SK-N-SH (cell line): ENCODE results near the gene PEX26. TPM values are rescaled to one million over a fixed set of nuclear protein-coding genes. Genes with fewer than 3 reads are reported as not detected.

Experiments used
- CTCF ChIA-PET: fragments of 300-600, 350-600 bp; formaldehyde crosslinking; extraction: SDS; loops from one replicate; lab custom pipeline; 2021; lab: Yijun Ruan, JAX
- POLR2A ChIA-PET: fragments of 350-600 bp; sonication (Branson Sonifier 250); formaldehyde crosslinking; extraction: SDS; loops from one replicate; lab custom pipeline; 2020; ENCODE audit warnings: antibody characterized with exemption, inconsistent platforms; lab: Yijun Ruan, JAX
- DNase-seq: peaks from one replicate; pipeline ENCODE4 v3.0.0; 2012
- H2AFZ ChIP-seq: fragments of 200-600 bp; sonication (generic); 2 replicates; pipeline ENCODE4 v1.8.1; 2016; ENCODE audit warnings: antibody characterized with exemption, mild to moderate bottlenecking, low read depth
- H3F3A ChIP-seq: fragments of 200-600 bp; sonication (generic); replicated peaks from 2 replicates; pipeline ENCODE3; 2016; ENCODE audit warnings: antibody characterized with exemption, mild to moderate bottlenecking; ENCODE audit not compliant: insufficient read depth
- H3K27ac ChIP-seq, 2 experiments: fragments of 200-500 bp in 1 of 2; fragments of 200-600 bp in 1 of 2; sonication (Bioruptor generic) in 1 of 2; sonication (generic), shearing (Covaris generic) in 1 of 2; 2 replicates each; pipeline versions ENCODE4 v1.5.1 to v1.6.1; 2014 to 2016; ENCODE audit warnings: low read depth in 2 of 2, inconsistent platforms in 1 of 2, low read length in 1 of 2, mild to moderate bottlenecking in 1 of 2, mixed read lengths in 1 of 2
- H3K27me3 ChIP-seq: fragments of 200-600 bp; sonication (generic), shearing (Covaris generic); 2 replicates; pipeline ENCODE4 v1.6.1; 2016; ENCODE audit warnings: mixed run types; ENCODE audit not compliant: insufficient read depth
- H3K36me3 ChIP-seq, 2 experiments: fragments of 200-500 bp in 1 of 2; fragments of 200-600 bp in 1 of 2; sonication (Bioruptor generic) in 1 of 2; sonication (generic) in 1 of 2; replicated peaks in 1 of 2; 2 replicates each; pipeline versions ENCODE3 to v1.5.1; 2014 to 2016; ENCODE audit warnings: low read length in 1 of 2, mild to moderate bottlenecking in 1 of 2; ENCODE audit not compliant: insufficient read depth in 2 of 2, control insufficient read depth in 1 of 2
- H3K4me1 ChIP-seq, 2 experiments: fragments of 200-500 bp in 1 of 2; fragments of 200-600 bp in 1 of 2; sonication (Bioruptor generic) in 1 of 2; sonication (generic), shearing (Covaris generic) in 1 of 2; 2 replicates each; pipeline versions ENCODE4 v1.5.1 to v1.6.1; 2014 to 2016; ENCODE audit warnings: low read depth in 1 of 2, low read length in 1 of 2, mixed run types in 1 of 2; ENCODE audit not compliant: insufficient read depth in 2 of 2, control insufficient read depth in 1 of 2
- H3K4me2 ChIP-seq: fragments of 200-600 bp; sonication (generic), shearing (Covaris generic); 2 replicates; pipeline ENCODE4 v1.6.1; 2017; ENCODE audit warnings: mixed run types
- H3K4me3 ChIP-seq, 2 experiments: fragments of 200-500 bp in 1 of 2; fragments of 200-600 bp in 1 of 2; sonication (Bioruptor generic) in 1 of 2; sonication (generic), shearing (Covaris generic) in 1 of 2; 2 replicates each; pipeline versions ENCODE4 v1.5.1 to v1.8.1; 2014 to 2016; ENCODE audit warnings: low read depth in 2 of 2, inconsistent platforms in 1 of 2, low read length in 1 of 2, mild to moderate bottlenecking in 1 of 2, mixed read lengths in 1 of 2, moderate library complexity in 1 of 2
- H3K79me2 ChIP-seq: fragments of 200-600 bp; sonication (generic); 2 replicates; pipeline ENCODE4 v1.8.1; 2017; ENCODE audit warnings: mild to moderate bottlenecking; ENCODE audit not compliant: insufficient read depth
- H3K9ac ChIP-seq: fragments of 200-600 bp; sonication (generic); 2 replicates; pipeline ENCODE4 v1.6.1; 2017; ENCODE audit warnings: mixed run types
- H3K9me2 ChIP-seq: fragments of 200-600 bp; sonication (generic); 2 replicates; pipeline ENCODE4 v1.6.1; 2017; ENCODE audit warnings: mixed run types
- H3K9me3 ChIP-seq: fragments of 200-600 bp; sonication (generic); 2 replicates; pipeline ENCODE4 v1.6.1; 2017; ENCODE audit warnings: mixed run types, mild to moderate bottlenecking, moderate library complexity
- H4K20me1 ChIP-seq: fragments of 200-600 bp; sonication (generic); 2 replicates; pipeline ENCODE4 v1.6.1; 2017; ENCODE audit warnings: mild to moderate bottlenecking, mixed run types; ENCODE audit not compliant: insufficient read depth
- CTCF ChIP-seq: fragments of 200-600 bp; sonication (generic); IDR thresholded peaks from 2 replicates; pipeline ENCODE4 v1.6.1; 2017; ENCODE audit warnings: antibody characterized with exemption, mild to moderate bottlenecking, moderate library complexity
- EZH2phosphoT487 ChIP-seq: fragments of 200-600 bp; sonication (generic); IDR thresholded peaks from 2 replicates; pipeline ENCODE4 v1.6.1; 2017; ENCODE audit warnings: low read depth, mixed run types, mild to moderate bottlenecking, antibody characterized with exemption, moderate library complexity, borderline replicate concordance
- FOSL2 ChIP-seq: IDR thresholded peaks from 2 replicates; pipeline ENCODE4 v1.4.0; 2012; ENCODE audit warnings: low read depth, mild to moderate bottlenecking, moderate library complexity, borderline replicate concordance
- FOXJ3 ChIP-seq: sonication (generic); formaldehyde crosslinking; IDR thresholded peaks from 2 replicates; pipeline ENCODE4 v1.5.1; 2020; ENCODE audit warnings: mild to moderate bottlenecking, missing genetic modification reagents
- FOXM1 ChIP-seq: IDR thresholded peaks from 2 replicates; pipeline ENCODE4 v1.4.0; 2012; ENCODE audit warnings: low read depth, mild to moderate bottlenecking
- GATA2 ChIP-seq: sonication (generic); formaldehyde crosslinking; IDR thresholded peaks from 2 replicates; pipeline ENCODE4 v1.5.0; 2020; ENCODE audit warnings: mild to moderate bottlenecking, missing genetic modification reagents
- IRF3 ChIP-seq: fragments of 150-350 bp; IDR thresholded peaks from 2 replicates; pipeline ENCODE4 v1.6.1; 2016; ENCODE audit warnings: mild to moderate bottlenecking, low read depth, low read length
- MEF2A ChIP-seq: IDR thresholded peaks from 2 replicates; pipeline ENCODE4 v1.4.0; 2012; ENCODE audit warnings: low read depth, borderline replicate concordance
- MXI1 ChIP-seq: IDR thresholded peaks from 2 replicates; pipeline ENCODE4 v1.6.1; 2012; ENCODE audit warnings: mild to moderate bottlenecking, low read depth, low read length, improper control_type of control experiment
- NFIC ChIP-seq: IDR thresholded peaks from 2 replicates; pipeline ENCODE4 v1.4.0; 2012; ENCODE audit warnings: borderline replicate concordance
- POLR2AphosphoS5 ChIP-seq: IDR thresholded peaks from 2 replicates; pipeline ENCODE4 v1.6.1; 2012; ENCODE audit warnings: low read depth, low read length
- RAD21 ChIP-seq: IDR thresholded peaks from 2 replicates; pipeline ENCODE4 v1.6.1; 2012; ENCODE audit warnings: mild to moderate bottlenecking, low read length
- RFX5 ChIP-seq: IDR thresholded peaks from 2 replicates; pipeline ENCODE4 v1.6.1; 2012; ENCODE audit warnings: mild to moderate bottlenecking, improper control_type of control experiment, low read length
- RXRA ChIP-seq: IDR thresholded peaks from 2 replicates; pipeline ENCODE4 v1.4.0; 2012; ENCODE audit warnings: low read depth, mild to moderate bottlenecking, borderline replicate concordance
- SIN3A ChIP-seq: IDR thresholded peaks from 2 replicates; pipeline ENCODE4 v1.6.1; 2012; ENCODE audit warnings: low read depth, mild to moderate bottlenecking, low read length, moderate library complexity, borderline replicate concordance
- TAF1 ChIP-seq: IDR thresholded peaks from 2 replicates; pipeline ENCODE4 v1.6.1; 2012; ENCODE audit warnings: low read depth, mild to moderate bottlenecking, low read length, moderate library complexity, borderline replicate concordance
- TCF12 ChIP-seq: IDR thresholded peaks from 2 replicates; pipeline ENCODE4 v1.4.0; 2012
- TEAD4 ChIP-seq: IDR thresholded peaks from 2 replicates; pipeline ENCODE4 v1.4.0; 2012; ENCODE audit warnings: mild to moderate bottlenecking, borderline replicate concordance; ENCODE audit not compliant: insufficient read depth
- YY1 ChIP-seq: IDR thresholded peaks from 2 replicates; pipeline ENCODE4 v1.4.0; 2012; ENCODE audit warnings: low read depth, mild to moderate bottlenecking
- WGBS: methylation state at CpG from one replicate; pipeline ENCODE4 v1.1.6; 2017; ENCODE audit warnings: low lambda C conversion rate; 5-methylcytosine and 5-hydroxymethylcytosine counted together
- polyA plus RNA-seq, 3 experiments: library from polyadenylated mRNA; depleted of rRNA; stranded (reverse); fragments of >200 nt; gene quantifications; 2 replicates each; pipeline ENCODE4 v1.2.3, GENCODE V29; 2012
- TF ChIP-seq, protein P1 (sequence below): IDR thresholded peaks from 2 replicates; pipeline ENCODE4 v1.4.0; 2012; ENCODE audit warnings: low read depth, borderline replicate concordance
- TF ChIP-seq, protein P2 (sequence below): IDR thresholded peaks from 2 replicates; pipeline ENCODE4 v1.4.0; 2012; ENCODE audit warnings: low read depth, borderline replicate concordance

Gene PEX26
- polyA plus RNA-seq, 1 of the 3 experiments (the other 2 are of a cell fraction): 13.0 TPM

- H3K9me3 ChIP-seq: no peaks in the 10 kb centered on the region
- no peak overlapping the region for H3K4me3 ChIP-seq
- no peak for DNase-seq
- peaks cover 15 to 33% of the 10 kb centered on the region in 2 experiments; a peak in 3 of 4 replicates for H3K4me1 ChIP-seq
- ChIA-PET CTCF (interaction anchor here (1.0 to 2.9 kb wide), 6 partner anchors 8 to 227 kb away, joined by 3 to 24 read pairs (median 3); partner anchors contain the start of gene MICAL3), POLR2A (no interaction called here)
- no peaks in the 10 kb centered on the region for H4K20me1 ChIP-seq
- H3K9me2 ChIP-seq: no peaks in the 10 kb centered on the region
- no peak for TF ChIP-seq MXI1
- TF ChIP-seq POLR2AphosphoS5: no peak
- TF ChIP-seq FOXJ3 (CRISPR knock-in tag): no peak
- no peak for TF ChIP-seq SIN3A
- TF ChIP-seq RFX5: no peak
- TF ChIP-seq EZH2phosphoT487: no peak
- TF ChIP-seq, protein P1, sequence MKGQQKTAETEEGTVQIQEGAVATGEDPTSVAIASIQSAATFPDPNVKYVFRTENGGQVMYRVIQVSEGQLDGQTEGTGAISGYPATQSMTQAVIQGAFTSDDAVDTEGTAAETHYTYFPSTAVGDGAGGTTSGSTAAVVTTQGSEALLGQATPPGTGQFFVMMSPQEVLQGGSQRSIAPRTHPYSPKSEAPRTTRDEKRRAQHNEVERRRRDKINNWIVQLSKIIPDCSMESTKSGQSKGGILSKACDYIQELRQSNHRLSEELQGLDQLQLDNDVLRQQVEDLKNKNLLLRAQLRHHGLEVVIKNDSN: no peak
- no peak for TF ChIP-seq GATA2 (CRISPR knock-in tag)
- H3K36me3 ChIP-seq: no peaks in the 10 kb centered on the region
- no peaks in the 10 kb centered on the region for H3K79me2 ChIP-seq
- no peak overlapping the region for H2AFZ ChIP-seq
- no peaks in the 10 kb centered on the region for H3K27me3 ChIP-seq
- peak overlapping the region; percentile 88 to 92 for H3K27ac ChIP-seq
- WGBS: 76% methylated on average over 9 of the region's 10 CpGs
- H3F3A ChIP-seq: peaks cover 15% of the 10 kb centered on the region
- H3K4me2 ChIP-seq: peak overlapping the region; percentile 70; the same call in 1 of the 2 replicates
- H3K9ac ChIP-seq: peak overlapping the region; percentile 29; the same call in 1 of the 2 replicates
Measured at GRCh38 chr22:18056807-18057474, 20.8 kb upstream of the PEX26 start.

GRCh38 chr22:18057568-18058209 lies 20.1 kb upstream of the PEX26 start:
- Histone ChIP-seq H3K36me3 (no peaks in the 10 kb centered on the region), H3K27me3 (no peaks in the 10 kb centered on the region), H2AFZ (no peak overlapping the region), H3K9me3 (no peaks in the 10 kb centered on the region), H3K4me2 (peak overlapping the region; percentile 70; the same call in 1 of the 2 replicates), H3K4me1 (peaks cover 15 to 33% of the 10 kb centered on the region in 2 experiments; a peak in 3 of 4 replicates), H3K4me3 (no peak overlapping the region), H3K9ac (no peak overlapping the region), H3K27ac (peak overlapping the region; percentile 29 to 92; a peak in 3 of 4 replicates), H3F3A (peaks cover 15% of the 10 kb centered on the region), H3K79me2 (no peaks in the 10 kb centered on the region), H4K20me1 (no peaks in the 10 kb centered on the region), H3K9me2 (no peaks in the 10 kb centered on the region)
- CTCF ChIA-PET: interaction anchor here (2.2 to 2.9 kb wide), 2 partner anchors 18 to 19 kb away, joined by 10 to 24 read pairs; no protein-coding TSS in a partner anchor
- POLR2A ChIA-PET: no interaction called here
- 30% methylated on average over 4 of the region's 4 CpGs for WGBS
- no peak for DNase-seq
- TF ChIP-seq FOSL2 (peak; percentile 84), FOXM1 (no peak), RXRA (no peak), NFIC (peak; percentile 88), RAD21 (no peak), CTCF (no peak), YY1 (no peak), MEF2A (peak; percentile 72; the same call in 1 of the 2 replicates), GATA2 (CRISPR knock-in tag) (no peak), IRF3 (no peak), TCF12 (peak; percentile 75), MXI1 (no peak), TAF1 (no peak), TEAD4 (no peak)
- TF ChIP-seq, protein P2, sequence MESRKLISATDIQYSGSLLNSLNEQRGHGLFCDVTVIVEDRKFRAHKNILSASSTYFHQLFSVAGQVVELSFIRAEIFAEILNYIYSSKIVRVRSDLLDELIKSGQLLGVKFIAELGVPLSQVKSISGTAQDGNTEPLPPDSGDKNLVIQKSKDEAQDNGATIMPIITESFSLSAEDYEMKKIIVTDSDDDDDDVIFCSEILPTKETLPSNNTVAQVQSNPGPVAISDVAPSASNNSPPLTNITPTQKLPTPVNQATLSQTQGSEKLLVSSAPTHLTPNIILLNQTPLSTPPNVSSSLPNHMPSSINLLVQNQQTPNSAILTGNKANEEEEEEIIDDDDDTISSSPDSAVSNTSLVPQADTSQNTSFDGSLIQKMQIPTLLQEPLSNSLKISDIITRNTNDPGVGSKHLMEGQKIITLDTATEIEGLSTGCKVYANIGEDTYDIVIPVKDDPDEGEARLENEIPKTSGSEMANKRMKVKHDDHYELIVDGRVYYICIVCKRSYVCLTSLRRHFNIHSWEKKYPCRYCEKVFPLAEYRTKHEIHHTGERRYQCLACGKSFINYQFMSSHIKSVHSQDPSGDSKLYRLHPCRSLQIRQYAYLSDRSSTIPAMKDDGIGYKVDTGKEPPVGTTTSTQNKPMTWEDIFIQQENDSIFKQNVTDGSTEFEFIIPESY: no peak
